ENCODE measurements around the gene ABCD3.
"Not testable (repeated sequence)": the region's sequence is repeated elsewhere in the genome, so short reads cannot be mapped to it uniquely, and the experiment has no call there.

- TF ChIP-seq, protein P1, sequence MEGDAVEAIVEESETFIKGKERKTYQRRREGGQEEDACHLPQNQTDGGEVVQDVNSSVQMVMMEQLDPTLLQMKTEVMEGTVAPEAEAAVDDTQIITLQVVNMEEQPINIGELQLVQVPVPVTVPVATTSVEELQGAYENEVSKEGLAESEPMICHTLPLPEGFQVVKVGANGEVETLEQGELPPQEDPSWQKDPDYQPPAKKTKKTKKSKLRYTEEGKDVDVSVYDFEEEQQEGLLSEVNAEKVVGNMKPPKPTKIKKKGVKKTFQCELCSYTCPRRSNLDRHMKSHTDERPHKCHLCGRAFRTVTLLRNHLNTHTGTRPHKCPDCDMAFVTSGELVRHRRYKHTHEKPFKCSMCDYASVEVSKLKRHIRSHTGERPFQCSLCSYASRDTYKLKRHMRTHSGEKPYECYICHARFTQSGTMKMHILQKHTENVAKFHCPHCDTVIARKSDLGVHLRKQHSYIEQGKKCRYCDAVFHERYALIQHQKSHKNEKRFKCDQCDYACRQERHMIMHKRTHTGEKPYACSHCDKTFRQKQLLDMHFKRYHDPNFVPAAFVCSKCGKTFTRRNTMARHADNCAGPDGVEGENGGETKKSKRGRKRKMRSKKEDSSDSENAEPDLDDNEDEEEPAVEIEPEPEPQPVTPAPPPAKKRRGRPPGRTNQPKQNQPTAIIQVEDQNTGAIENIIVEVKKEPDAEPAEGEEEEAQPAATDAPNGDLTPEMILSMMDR (tag by site-specific recombination; IDR thresholded peaks at IDR 0.05): not testable (repeated sequence)
- TF ChIP-seq YY2, KLF1, ZNF843, ZNF629 (tag by site-specific recombination; IDR thresholded peaks at IDR 0.05): not testable (repeated sequence)
Measured at GRCh38 chr1:94430066-94430465, 11.9 kb downstream of the ABCD3 start.
